HCT116 (cell line): ENCODE measurements around the gene NCLN. TPM values are rescaled to one million over a fixed set of nuclear protein-coding genes. Genes with fewer than 3 reads are reported as not detected.

Experiments used
- ATAC-seq: fragments of 200-7000 bp; cut with Tn5 transposase; 2 replicates; pipeline ENCODE4 v1.9.1; 2020; ENCODE audit warnings: mild to moderate bottlenecking, moderate library complexity
- BruUV-seq: library from RNA; stranded (reverse); fragments of 400-500 nt; replicated peaks from 2 replicates; lab custom pipeline; 2021; lab: Mats Ljungman, UMichigan
- CTCF ChIA-PET: fragments of 300-600 bp; sonication (Branson Sonifier 250); formaldehyde crosslinking; loops from one replicate; lab custom pipeline; 2021; ENCODE audit warnings: antibody characterized with exemption; lab: Charles Lee
- POLR2A ChIA-PET: fragments of 300-600, 350-600 bp; sonication (Branson Sonifier 250); formaldehyde crosslinking; loops from one replicate; lab custom pipeline; 2021; ENCODE audit warnings: antibody characterized with exemption; lab: Charles Lee
- RAD21 ChIA-PET, 2 experiments: fragments of 300-600 bp; sonication (Branson Sonifier 250); formaldehyde crosslinking; loops; one replicate each; lab custom pipeline; 2023; ENCODE audit warnings: low total read pairs in 2 of 2; ENCODE audit not compliant: uncharacterized antibody in 2 of 2, unreplicated experiment in 2 of 2, low non-redundant PET in 1 of 2; lab: Charles Lee
- DNase-seq: peaks from one replicate; pipeline ENCODE4 v3.0.0-alpha.2; 2010; ENCODE audit warnings: low read depth, low spot score
- H2AFZ ChIP-seq: fragments of 200-600 bp; shearing (Covaris generic), sonication (generic); 2 replicates; pipeline ENCODE4 v1.6.1; 2017; ENCODE audit warnings: low read depth, mixed run types, mixed read lengths, antibody characterized with exemption, low read length; ENCODE audit not compliant: poor library complexity, severe bottlenecking
- H3K27ac ChIP-seq: 2 replicates; pipeline ENCODE4 v1.5.1; 2012; ENCODE audit warnings: low read depth, low read length
- H3K27me3 ChIP-seq: fragments of 200-600 bp; sonication (generic); 2 replicates; pipeline ENCODE4 v1.6.1; 2016; ENCODE audit warnings: mixed run types, low read length, mixed read lengths; ENCODE audit not compliant: insufficient read depth
- H3K36me3 ChIP-seq, 2 experiments: fragments of 200-500 bp in 1 of 2; fragments of 200-600 bp in 1 of 2; sonication (Bioruptor generic) in 1 of 2; sonication (generic) in 1 of 2; 2 replicates each; pipeline versions ENCODE4 v1.5.1 to v1.6.1; 2014 to 2016; ENCODE audit warnings: low read length in 2 of 2, inconsistent platforms in 1 of 2, mixed read lengths in 1 of 2, mixed run types in 1 of 2; ENCODE audit not compliant: insufficient read depth in 2 of 2, control insufficient read depth in 1 of 2
- H3K4me1 ChIP-seq, 2 experiments: fragments of 200-600 bp in 1 of 2; sonication (generic) in 1 of 2; 2 replicates each; pipeline versions ENCODE4 v1.5.1 to v1.6.1; 2012 to 2017; ENCODE audit warnings: low read length in 2 of 2, inconsistent platforms in 1 of 2, mild to moderate bottlenecking in 1 of 2, mixed read lengths in 1 of 2, mixed run types in 1 of 2, moderate library complexity in 1 of 2; ENCODE audit not compliant: insufficient read depth in 2 of 2, control insufficient read depth in 1 of 2
- H3K4me2 ChIP-seq: fragments of 200-600 bp; sonication (generic); 2 replicates; pipeline ENCODE4 v1.6.1; 2017; ENCODE audit warnings: mixed run types, low read length, mixed read lengths
- H3K4me3 ChIP-seq, 2 experiments: fragments of 200-600 bp in 1 of 2; sonication (generic) in 1 of 2; replicated peaks in 1 of 2; 2 replicates each; pipeline ENCODE4 v1.5.1; 2011 to 2016; ENCODE audit warnings: low read length in 2 of 2, control low read depth in 1 of 2, low read depth in 1 of 2, mild to moderate bottlenecking in 1 of 2, mixed read lengths in 1 of 2, mixed run types in 1 of 2
- H3K79me2 ChIP-seq: fragments of 200-600 bp; sonication (generic); 2 replicates; pipeline ENCODE4 v1.6.1; 2017; ENCODE audit warnings: mild to moderate bottlenecking, mixed run types, low read length, moderate library complexity, mixed read lengths; ENCODE audit not compliant: insufficient read depth
- H3K9ac ChIP-seq: fragments of 200-600 bp; sonication (generic); 2 replicates; pipeline ENCODE4 v1.6.1; 2016; ENCODE audit warnings: low read length, mixed read lengths
- H3K9me2 ChIP-seq: fragments of 200-600 bp; sonication (generic), shearing (Covaris generic); 2 replicates; pipeline ENCODE4 v1.6.1; 2017; ENCODE audit warnings: mixed run types, mild to moderate bottlenecking, moderate library complexity; ENCODE audit not compliant: insufficient read depth
- H3K9me3 ChIP-seq, 2 experiments: fragments of 200-500 bp in 1 of 2; fragments of 200-600 bp in 1 of 2; sonication (Bioruptor generic) in 1 of 2; sonication (generic) in 1 of 2; 2 replicates each; pipeline ENCODE4 v1.6.1; 2014 to 2017; ENCODE audit warnings: low read length in 2 of 2, mixed read lengths in 2 of 2, inconsistent platforms in 1 of 2, low read depth in 1 of 2, mild to moderate bottlenecking in 1 of 2, mixed run types in 1 of 2, moderate library complexity in 1 of 2; ENCODE audit not compliant: control insufficient read depth in 1 of 2, insufficient read depth in 1 of 2
- H4K20me1 ChIP-seq: fragments of 200-600 bp; sonication (generic), shearing (Covaris generic); 2 replicates; pipeline ENCODE4 v1.6.1; 2017; ENCODE audit warnings: mixed run types, mild to moderate bottlenecking, moderate library complexity; ENCODE audit not compliant: insufficient read depth
- ATF3 ChIP-seq: IDR thresholded peaks from 2 replicates; pipeline ENCODE4 v1.6.1; 2012
- CBX3 ChIP-seq: IDR thresholded peaks from 2 replicates; pipeline ENCODE4 v1.6.1; 2012; ENCODE audit warnings: low read depth
- CTCF ChIP-seq, 3 experiments: fragments of 200-600 bp in 1 of 3; sonication (generic) in 1 of 3; IDR thresholded peaks in 2 of 3; conservative IDR thresholded peaks in 1 of 3; 2 replicates each; pipeline ENCODE4 v1.5.1; 2012 to 2017; ENCODE audit warnings: low read depth in 2 of 3, low read length in 2 of 3, antibody characterized with exemption in 1 of 3, borderline replicate concordance in 1 of 3, control low read depth in 1 of 3, mild to moderate bottlenecking in 1 of 3, mixed read lengths in 1 of 3, mixed run types in 1 of 3, moderate library complexity in 1 of 3; ENCODE audit not compliant: insufficient read depth in 1 of 3
- EGR1 ChIP-seq: IDR thresholded peaks from 2 replicates; pipeline ENCODE4 v1.6.1; 2012; ENCODE audit warnings: low read depth
- ELF1 ChIP-seq: IDR thresholded peaks from 2 replicates; pipeline ENCODE4 v1.6.1; 2012; ENCODE audit warnings: low read depth, borderline replicate concordance
- EZH2 ChIP-seq: fragments of 200-600 bp; sonication (generic); IDR thresholded peaks from 2 replicates; pipeline ENCODE4 v1.6.1; 2017; ENCODE audit warnings: antibody characterized with exemption, mixed run types
- EZH2phosphoT487 ChIP-seq: fragments of 200-600 bp; IDR thresholded peaks from 2 replicates; pipeline ENCODE4 v1.6.1; 2018; ENCODE audit warnings: antibody characterized with exemption, borderline replicate concordance
- JUND ChIP-seq: IDR thresholded peaks from 2 replicates; pipeline ENCODE4 v1.6.1; 2012
- POLR2AphosphoS5 ChIP-seq: IDR thresholded peaks from 2 replicates; pipeline ENCODE4 v1.6.1; 2011; ENCODE audit warnings: mild to moderate bottlenecking, low read depth, low read length, moderate library complexity
- RAD21 ChIP-seq: IDR thresholded peaks from 2 replicates; pipeline ENCODE4 v1.6.1; 2012; ENCODE audit warnings: low read depth, mild to moderate bottlenecking
- SIN3A ChIP-seq: IDR thresholded peaks from 2 replicates; pipeline ENCODE4 v1.6.1; 2012; ENCODE audit warnings: low read depth
- SP1 ChIP-seq: IDR thresholded peaks from 2 replicates; pipeline ENCODE4 v1.6.1; 2012; ENCODE audit warnings: low read depth
- SRF ChIP-seq: IDR thresholded peaks from 2 replicates; pipeline ENCODE4 v1.6.1; 2012; ENCODE audit warnings: low read depth
- TCF7L2 ChIP-seq: IDR thresholded peaks from 2 replicates; pipeline ENCODE4 v1.7.0; 2011; ENCODE audit warnings: borderline replicate concordance, inconsistent platforms; ENCODE audit not compliant: insufficient read depth, insufficient read length; ENCODE audit errors: extremely low read depth
- YY1 ChIP-seq: IDR thresholded peaks from 2 replicates; pipeline ENCODE4 v1.6.1; 2011; ENCODE audit warnings: low read length, low read depth, moderate library complexity, mild to moderate bottlenecking; ENCODE audit not compliant: insufficient replicate concordance; ENCODE audit errors: extremely low read depth
- ZBTB33 ChIP-seq: IDR thresholded peaks from 2 replicates; pipeline ENCODE4 v1.6.1; 2011; ENCODE audit warnings: mild to moderate bottlenecking, low read length, moderate library complexity; ENCODE audit not compliant: insufficient replicate concordance; ENCODE audit errors: extremely low read depth
- ZFX ChIP-seq: fragments of 450-650 bp; IDR thresholded peaks from 2 replicates; pipeline ENCODE4 v1.6.1; 2017
- ZNF274 ChIP-seq: fragments of 200-500 bp; sonication (Bioruptor generic); IDR thresholded peaks from 2 replicates; pipeline ENCODE4 v1.6.1; 2014; ENCODE audit warnings: mild to moderate bottlenecking, low read depth, low read length, inconsistent platforms
- intact Hi-C: fragments of 100-400 bp; cut with micrococcal nuclease; formaldehyde crosslinking; loops from 2 replicates; pipeline ENCODE4 v1.10.0; 2022
- total RNA-seq: library from RNA; stranded (reverse); gene quantifications from one replicate; pipeline ENCODE4 v1.2.1, GENCODE V29; 2021; ENCODE audit not compliant: unreplicated experiment
- TF ChIP-seq, protein P1 (sequence below): IDR thresholded peaks from 2 replicates; pipeline ENCODE4 v1.6.1; 2012; ENCODE audit warnings: low read depth

NCLN gene
- total RNA-seq, 1 experiment from 2014 or later = 119 TPM

GRCh38 chr19:3157096-3157845 lies 28.5 kb upstream of the NCLN start:
- H3K27ac ChIP-seq = no peak overlapping the region
- BruUV-seq = no TSS peak
- intact Hi-C loops = no loop called here
- H3K4me1 ChIP-seq = peaks cover 5 to 16% of the 10 kb centered on the region in 2 experiments; a peak in 3 of 4 replicates
- CTCF ChIA-PET = no interaction called here
- TF ChIP-seq ELF1 = no peak
- TF ChIP-seq, protein P1, sequence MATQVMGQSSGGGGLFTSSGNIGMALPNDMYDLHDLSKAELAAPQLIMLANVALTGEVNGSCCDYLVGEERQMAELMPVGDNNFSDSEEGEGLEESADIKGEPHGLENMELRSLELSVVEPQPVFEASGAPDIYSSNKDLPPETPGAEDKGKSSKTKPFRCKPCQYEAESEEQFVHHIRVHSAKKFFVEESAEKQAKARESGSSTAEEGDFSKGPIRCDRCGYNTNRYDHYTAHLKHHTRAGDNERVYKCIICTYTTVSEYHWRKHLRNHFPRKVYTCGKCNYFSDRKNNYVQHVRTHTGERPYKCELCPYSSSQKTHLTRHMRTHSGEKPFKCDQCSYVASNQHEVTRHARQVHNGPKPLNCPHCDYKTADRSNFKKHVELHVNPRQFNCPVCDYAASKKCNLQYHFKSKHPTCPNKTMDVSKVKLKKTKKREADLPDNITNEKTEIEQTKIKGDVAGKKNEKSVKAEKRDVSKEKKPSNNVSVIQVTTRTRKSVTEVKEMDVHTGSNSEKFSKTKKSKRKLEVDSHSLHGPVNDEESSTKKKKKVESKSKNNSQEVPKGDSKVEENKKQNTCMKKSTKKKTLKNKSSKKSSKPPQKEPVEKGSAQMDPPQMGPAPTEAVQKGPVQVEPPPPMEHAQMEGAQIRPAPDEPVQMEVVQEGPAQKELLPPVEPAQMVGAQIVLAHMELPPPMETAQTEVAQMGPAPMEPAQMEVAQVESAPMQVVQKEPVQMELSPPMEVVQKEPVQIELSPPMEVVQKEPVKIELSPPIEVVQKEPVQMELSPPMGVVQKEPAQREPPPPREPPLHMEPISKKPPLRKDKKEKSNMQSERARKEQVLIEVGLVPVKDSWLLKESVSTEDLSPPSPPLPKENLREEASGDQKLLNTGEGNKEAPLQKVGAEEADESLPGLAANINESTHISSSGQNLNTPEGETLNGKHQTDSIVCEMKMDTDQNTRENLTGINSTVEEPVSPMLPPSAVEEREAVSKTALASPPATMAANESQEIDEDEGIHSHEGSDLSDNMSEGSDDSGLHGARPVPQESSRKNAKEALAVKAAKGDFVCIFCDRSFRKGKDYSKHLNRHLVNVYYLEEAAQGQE = no peak
- no peak for TF ChIP-seq ZNF274
- TF ChIP-seq CBX3 = no peak
- TF ChIP-seq TCF7L2 = no peak
- TF ChIP-seq SRF = no peak
- TF ChIP-seq ZFX = no peak
- TF ChIP-seq SIN3A = no peak
- no peak for TF ChIP-seq CTCF (IDR thresholded peaks at IDR 0.05 in 2 of 3, conservative IDR thresholded peaks at IDR 0.05 in 1 of 3; ENCODE audit: borderline replicate concordance in 1 of 3, insufficient read depth in 1 of 3, low read depth in 2 of 3, low read length in 2 of 3)
- TF ChIP-seq SP1 = no peak
- no peak for TF ChIP-seq RAD21
- TF ChIP-seq ATF3 = no peak
- no peak for TF ChIP-seq YY1
- TF ChIP-seq ZBTB33 = no peak
- no peak for TF ChIP-seq JUND
- TF ChIP-seq EZH2 = no peak
- no peak for TF ChIP-seq POLR2AphosphoS5
- TF ChIP-seq EGR1 = no peak
- TF ChIP-seq EZH2phosphoT487 = no peak
- ATAC-seq (no peak), DNase-seq (no peak)
- H3K4me2 ChIP-seq = no peak overlapping the region
- POLR2A ChIA-PET = no interaction called here
- H3K4me3 ChIP-seq = no peak overlapping the region
- no peaks in the 10 kb centered on the region for H3K9me3 ChIP-seq
- H3K36me3 ChIP-seq = no peaks in the 10 kb centered on the region
- no peak overlapping the region for H3K9ac ChIP-seq
- no peaks in the 10 kb centered on the region for H3K9me2 ChIP-seq
- RAD21 ChIA-PET = no interaction called here
- H3K79me2 ChIP-seq = no peaks in the 10 kb centered on the region
- no peak overlapping the region for H2AFZ ChIP-seq
- no peaks in the 10 kb centered on the region for H3K27me3 ChIP-seq
- H4K20me1 ChIP-seq = no peaks in the 10 kb centered on the region
